ENCODE measurements around the gene MYF5.
"Not testable (repeated sequence)": the region's sequence is repeated elsewhere in the genome, so short reads cannot be mapped to it uniquely, and the experiment has no call there.

MYF5 gene

GRCh38 chr12:80716696-80717469, at the start of gene MYF5:
Gene MYF5 (plus strand): TSS chr12:80716912. CDS start chr12:80717064, 152 bp downstream.
- no peak for TF ChIP-seq CTCF (conservative IDR thresholded peaks at IDR 0.05; ENCODE audit: low read length)
- TF ChIP-seq EZH2phosphoT487 (IDR thresholded peaks at IDR 0.05; ENCODE audit: borderline replicate concordance), result no peak

GRCh38 chr12:80670214-80670613, 46.5 kb upstream of the MYF5 start:
- no peaks in the 10 kb centered on the region for H3K9me3 ChIP-seq (ENCODE audit: insufficient read depth, low read depth, low read length)
- H3K4me2 ChIP-seq (ENCODE audit: low read depth, low read length, poor library complexity, severe bottlenecking), result no peak overlapping the region
- H4K20me1 ChIP-seq (ENCODE audit: insufficient read depth, low read length, poor library complexity, severe bottlenecking), result no peaks in the 10 kb centered on the region
- TF ChIP-seq CTCF (conservative IDR thresholded peaks at IDR 0.05; ENCODE audit: low read length) (no peak), EZH2phosphoT487 (IDR thresholded peaks at IDR 0.05; ENCODE audit: borderline replicate concordance) (no peak)
- no peaks in the 10 kb centered on the region for H3K4me1 ChIP-seq (ENCODE audit: insufficient read depth, low read length, poor library complexity, severe bottlenecking)
- H3K9me2 ChIP-seq (replicated peaks; ENCODE audit: low read depth, low read length), result no peaks in the 10 kb centered on the region
- H3K4me3 ChIP-seq (ENCODE audit: low read length, poor library complexity, severe bottlenecking), result no peak overlapping the region
- no peaks in the 10 kb centered on the region for H3K79me2 ChIP-seq (ENCODE audit: insufficient read depth, low read length)
- no peaks in the 10 kb centered on the region for H3K27me3 ChIP-seq (ENCODE audit: insufficient read depth, low read length, poor library complexity, severe bottlenecking)
- H3K9ac ChIP-seq (ENCODE audit: low read depth, low read length, poor library complexity, severe bottlenecking), result no peak overlapping the region
- no peaks in the 10 kb centered on the region for H3K36me3 ChIP-seq (ENCODE audit: insufficient read depth, low read length)
- H3F3A ChIP-seq (ENCODE audit: low read depth), result no peaks in the 10 kb centered on the region
- H2AFZ ChIP-seq (ENCODE audit: low read length), result no peak overlapping the region

More at GRCh38 chr12:80716696-80717469, at the start of gene MYF5:
- Histone ChIP-seq H3K9me3 (ENCODE audit: insufficient read depth, low read depth, low read length) (no peaks in the 10 kb centered on the region), H3K4me3 (ENCODE audit: low read length, poor library complexity, severe bottlenecking) (no peak within 1 kb of the TSS), H3K79me2 (ENCODE audit: insufficient read depth, low read length) (no peaks in the 10 kb centered on the region), H3K9ac (ENCODE audit: low read depth, low read length, poor library complexity, severe bottlenecking) (no peak within 1 kb of the TSS), H3K9me2 (replicated peaks; ENCODE audit: low read depth, low read length) (no peaks in the 10 kb centered on the region), H3F3A (ENCODE audit: low read depth) (no peaks in the 10 kb centered on the region), H2AFZ (ENCODE audit: low read length) (no peak within 1 kb of the TSS), H3K4me2 (ENCODE audit: low read depth, low read length, poor library complexity, severe bottlenecking) (no peak within 1 kb of the TSS), H3K36me3 (ENCODE audit: insufficient read depth, low read length) (no peaks in the 10 kb centered on the region), H3K27me3 (ENCODE audit: insufficient read depth, low read length, poor library complexity, severe bottlenecking) (no peaks in the 10 kb centered on the region), H4K20me1 (ENCODE audit: insufficient read depth, low read length, poor library complexity, severe bottlenecking) (no peaks in the 10 kb centered on the region), H3K4me1 (ENCODE audit: insufficient read depth, low read length, poor library complexity, severe bottlenecking) (no peaks in the 10 kb centered on the region)

GRCh38 chr12:80676042-80676636, 40.6 kb upstream of the MYF5 start:
- not testable (repeated sequence) for H3K36me3 ChIP-seq (ENCODE audit: insufficient read depth, low read length); H3K4me3 ChIP-seq (ENCODE audit: low read length, poor library complexity, severe bottlenecking)

More at GRCh38 chr12:80676042-80676636, 40.6 kb upstream of the MYF5 start:
- not testable (repeated sequence) for H3K79me2 ChIP-seq (ENCODE audit: insufficient read depth, low read length); H4K20me1 ChIP-seq (ENCODE audit: insufficient read depth, low read length, poor library complexity, severe bottlenecking); H2AFZ ChIP-seq (ENCODE audit: low read length); H3K4me1 ChIP-seq (ENCODE audit: insufficient read depth, low read length, poor library complexity, severe bottlenecking); H3K9me2 ChIP-seq (replicated peaks; ENCODE audit: low read depth, low read length); H3K27me3 ChIP-seq (ENCODE audit: insufficient read depth, low read length, poor library complexity, severe bottlenecking); H3F3A ChIP-seq (ENCODE audit: low read depth); H3K9ac ChIP-seq (ENCODE audit: low read depth, low read length, poor library complexity, severe bottlenecking); H3K4me2 ChIP-seq (ENCODE audit: low read depth, low read length, poor library complexity, severe bottlenecking); H3K9me3 ChIP-seq (ENCODE audit: insufficient read depth, low read depth, low read length)

Measured in Loucy (cell line).